Ishikawa (cell line): ENCODE measurements around the gene DDX39A.
A peak's percentile ranks its signal among the peaks of the same experiment; 100 is the strongest.

Source experiments
- CEBPB ChIP-seq: IDR thresholded peaks from 2 replicates; pipeline ENCODE4 v1.6.1; 2012
- CREB1 ChIP-seq: IDR thresholded peaks from 2 replicates; pipeline ENCODE4 v1.6.1; 2012; ENCODE audit warnings: low read depth
- EGR1 ChIP-seq: IDR thresholded peaks from 2 replicates; pipeline ENCODE4 v1.6.1; 2012
- EP300 ChIP-seq: IDR thresholded peaks from 2 replicates; pipeline ENCODE4 v1.6.1; 2012; ENCODE audit warnings: borderline replicate concordance
- FOXM1 ChIP-seq: IDR thresholded peaks from 2 replicates; pipeline ENCODE4 v1.6.1; 2012; ENCODE audit warnings: low read depth, borderline replicate concordance
- MAX ChIP-seq: IDR thresholded peaks from 2 replicates; pipeline ENCODE4 v1.6.1; 2012
- NFIC ChIP-seq: IDR thresholded peaks from 2 replicates; pipeline ENCODE4 v1.6.1; 2012
- RAD21 ChIP-seq: IDR thresholded peaks from 2 replicates; pipeline ENCODE4 v1.6.1; 2012; ENCODE audit warnings: low read depth
- TAF1 ChIP-seq: IDR thresholded peaks from 2 replicates; pipeline ENCODE4 v1.6.1; 2012; ENCODE audit warnings: low read depth, mild to moderate bottlenecking
- TCF12 ChIP-seq: IDR thresholded peaks from 2 replicates; pipeline ENCODE4 v1.6.1; 2012; ENCODE audit warnings: low read depth
- TEAD4 ChIP-seq: IDR thresholded peaks from 2 replicates; pipeline ENCODE4 v1.6.1; 2012
- USF1 ChIP-seq: IDR thresholded peaks from 2 replicates; pipeline ENCODE4 v1.6.1; 2012
- YY1 ChIP-seq: IDR thresholded peaks from 2 replicates; pipeline ENCODE4 v1.6.1; 2012; ENCODE audit warnings: low read depth
- ZBTB7A ChIP-seq: IDR thresholded peaks from 2 replicates; pipeline ENCODE4 v1.6.1; 2012; ENCODE audit warnings: low read depth

The DDX39A gene

GRCh38 chr19:14366529-14366928, 52.6 kb downstream of the DDX39A start:
- peak; percentile 99 for TF ChIP-seq USF1
- TF ChIP-seq MAX: peak; percentile 85
- no peak for TF ChIP-seq YY1
- 0 out of 2 replicates have a peak, but pooled peaks have one; percentile 44 for TF ChIP-seq TCF12
- no peak for TF ChIP-seq ZBTB7A
- TF ChIP-seq EP300: no peak
- peak; percentile 88 for TF ChIP-seq NFIC

DNA sequence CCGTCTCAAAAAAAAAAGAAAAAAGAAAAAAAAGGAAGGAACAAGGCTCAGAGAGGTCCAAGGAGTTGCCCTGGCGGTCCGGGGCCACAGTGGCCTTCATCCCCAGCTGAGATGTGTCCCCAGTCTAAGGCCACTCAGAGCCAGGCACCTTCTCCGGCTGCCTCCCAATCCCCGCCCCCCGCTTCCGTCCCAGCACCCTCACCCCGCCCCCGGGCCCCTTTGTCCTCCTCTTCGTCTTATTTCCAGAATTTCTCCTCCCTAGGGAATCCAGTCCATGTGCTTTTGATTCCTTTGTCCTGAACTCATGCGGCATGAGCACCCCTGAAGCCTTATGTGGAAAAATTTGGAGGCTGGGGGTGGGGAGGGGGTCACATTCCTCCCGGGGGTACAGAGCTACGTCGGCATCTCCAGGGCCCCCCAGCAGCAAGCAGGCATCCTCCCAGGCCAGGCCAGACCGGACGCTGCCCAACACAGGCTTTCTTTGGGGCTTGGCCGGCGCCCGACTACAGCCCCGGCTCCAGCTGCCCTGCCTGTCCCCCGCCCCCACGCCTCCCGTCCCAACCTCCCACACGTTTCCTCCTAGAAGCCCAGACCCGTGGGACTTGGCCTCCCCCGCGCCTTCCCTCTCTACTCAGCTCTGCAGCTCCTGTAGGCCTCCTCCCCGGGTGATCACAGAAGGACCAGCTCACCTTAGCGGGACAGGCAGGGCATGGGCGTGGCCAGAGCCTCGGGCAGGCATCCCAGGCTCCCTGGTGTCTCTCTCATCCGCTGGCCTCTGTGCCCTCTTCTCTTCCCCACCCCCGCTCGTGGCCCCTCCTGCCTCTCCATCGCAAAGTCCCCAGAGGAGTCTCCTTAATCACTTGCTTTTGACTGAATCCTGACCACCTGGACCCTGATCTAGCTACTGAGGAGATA, 55.7 kb downstream of the DDX39A start:
- no peak; the same call in 1 of the 2 replicates for TF ChIP-seq TAF1
- TF ChIP-seq EGR1: peak; percentile 86
- TF ChIP-seq ZBTB7A: peak; percentile 68; the same call in 1 of the 2 replicates
- TF ChIP-seq FOXM1: no peak
- TF ChIP-seq TEAD4: 0 out of 2 replicates have a peak, but pooled peaks have one; percentile 13
- no peak for TF ChIP-seq CREB1
- TF ChIP-seq CEBPB: no peak
- TF ChIP-seq YY1: no peak
- peak; percentile 39; the same call in 1 of the 2 replicates for TF ChIP-seq TCF12
- TF ChIP-seq RAD21: no peak
- no peak for TF ChIP-seq MAX

- TF ChIP-seq NFIC (no peak), RAD21 (peak; percentile 21; the same call in 1 of the 2 replicates)
Observed at GRCh38 chr19:14361824-14362223, 57.3 kb downstream of the DDX39A start.
